Measurements from ENCODE around the gene TNFAIP6. TPM values are rescaled to one million over a fixed set of nuclear protein-coding genes. Genes with fewer than 3 reads are reported as not detected.
"Not testable (repeated sequence)": the region's sequence is repeated elsewhere in the genome, so short reads cannot be mapped to it uniquely, and the experiment has no call there.

The TNFAIP6 gene
- total and polyA plus RNA-seq, 10 of the 15 experiments (the other 5 are each of a cell fraction or from before 2014, with no cell fraction given): 0.68 to 5.7 (median 1.3) TPM

DNA sequence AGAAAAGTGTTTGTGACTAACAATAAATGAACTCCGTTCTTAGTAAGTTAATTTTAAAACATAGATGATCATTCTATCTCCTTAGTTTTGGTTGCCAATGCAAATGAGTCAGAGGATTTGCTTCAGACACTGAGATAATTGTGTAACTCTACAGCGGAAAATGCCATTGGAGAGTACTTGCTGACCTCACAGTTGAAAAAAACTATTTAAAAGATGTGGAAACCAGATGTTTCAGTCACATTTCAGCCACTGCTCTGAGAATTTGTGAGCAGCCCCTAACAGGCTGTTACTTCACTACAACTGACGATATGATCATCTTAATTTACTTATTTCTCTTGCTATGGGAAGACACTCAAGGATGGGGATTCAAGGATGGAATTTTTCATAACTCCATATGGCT, at the start of gene TNFAIP6 (continued):
- TF ChIP-seq, protein P1, sequence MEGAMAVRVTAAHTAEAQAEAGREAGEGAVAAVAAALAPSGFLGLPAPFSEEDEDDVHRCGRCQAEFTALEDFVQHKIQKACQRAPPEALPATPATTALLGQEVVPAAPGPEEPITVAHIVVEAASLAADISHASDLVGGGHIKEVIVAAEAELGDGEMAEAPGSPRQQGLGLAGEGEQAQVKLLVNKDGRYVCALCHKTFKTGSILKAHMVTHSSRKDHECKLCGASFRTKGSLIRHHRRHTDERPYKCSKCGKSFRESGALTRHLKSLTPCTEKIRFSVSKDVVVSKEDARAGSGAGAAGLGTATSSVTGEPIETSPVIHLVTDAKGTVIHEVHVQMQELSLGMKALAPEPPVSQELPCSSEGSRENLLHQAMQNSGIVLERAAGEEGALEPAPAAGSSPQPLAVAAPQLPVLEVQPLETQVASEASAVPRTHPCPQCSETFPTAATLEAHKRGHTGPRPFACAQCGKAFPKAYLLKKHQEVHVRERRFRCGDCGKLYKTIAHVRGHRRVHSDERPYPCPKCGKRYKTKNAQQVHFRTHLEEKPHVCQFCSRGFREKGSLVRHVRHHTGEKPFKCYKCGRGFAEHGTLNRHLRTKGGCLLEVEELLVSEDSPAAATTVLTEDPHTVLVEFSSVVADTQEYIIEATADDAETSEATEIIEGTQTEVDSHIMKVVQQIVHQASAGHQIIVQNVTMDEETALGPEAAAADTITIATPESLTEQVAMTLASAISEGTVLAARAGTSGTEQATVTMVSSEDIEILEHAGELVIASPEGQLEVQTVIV (IDR thresholded peaks at IDR 0.05; ENCODE audit: borderline replicate concordance, partially characterized antibody): no peak
- no peak for TF ChIP-seq ZNF622 (IDR thresholded peaks at IDR 0.05)
- TF ChIP-seq, protein P2, sequence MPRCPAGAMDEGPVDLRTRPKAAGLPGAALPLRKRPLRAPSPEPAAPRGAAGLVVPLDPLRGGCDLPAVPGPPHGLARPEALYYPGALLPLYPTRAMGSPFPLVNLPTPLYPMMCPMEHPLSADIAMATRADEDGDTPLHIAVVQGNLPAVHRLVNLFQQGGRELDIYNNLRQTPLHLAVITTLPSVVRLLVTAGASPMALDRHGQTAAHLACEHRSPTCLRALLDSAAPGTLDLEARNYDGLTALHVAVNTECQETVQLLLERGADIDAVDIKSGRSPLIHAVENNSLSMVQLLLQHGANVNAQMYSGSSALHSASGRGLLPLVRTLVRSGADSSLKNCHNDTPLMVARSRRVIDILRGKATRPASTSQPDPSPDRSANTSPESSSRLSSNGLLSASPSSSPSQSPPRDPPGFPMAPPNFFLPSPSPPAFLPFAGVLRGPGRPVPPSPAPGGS (IDR thresholded peaks at IDR 0.05; ENCODE audit: borderline replicate concordance, insufficient read depth, low read depth, low read length, poor library complexity, severe bottlenecking): no peak
- TF ChIP-seq, protein P3, sequence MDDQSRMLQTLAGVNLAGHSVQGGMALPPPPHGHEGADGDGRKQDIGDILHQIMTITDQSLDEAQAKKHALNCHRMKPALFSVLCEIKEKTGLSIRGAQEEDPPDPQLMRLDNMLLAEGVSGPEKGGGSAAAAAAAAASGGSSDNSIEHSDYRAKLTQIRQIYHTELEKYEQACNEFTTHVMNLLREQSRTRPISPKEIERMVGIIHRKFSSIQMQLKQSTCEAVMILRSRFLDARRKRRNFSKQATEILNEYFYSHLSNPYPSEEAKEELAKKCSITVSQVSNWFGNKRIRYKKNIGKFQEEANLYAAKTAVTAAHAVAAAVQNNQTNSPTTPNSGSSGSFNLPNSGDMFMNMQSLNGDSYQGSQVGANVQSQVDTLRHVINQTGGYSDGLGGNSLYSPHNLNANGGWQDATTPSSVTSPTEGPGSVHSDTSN (IDR thresholded peaks at IDR 0.05; ENCODE audit: insufficient replicate concordance, low read depth, low read length): no peak

DNA sequence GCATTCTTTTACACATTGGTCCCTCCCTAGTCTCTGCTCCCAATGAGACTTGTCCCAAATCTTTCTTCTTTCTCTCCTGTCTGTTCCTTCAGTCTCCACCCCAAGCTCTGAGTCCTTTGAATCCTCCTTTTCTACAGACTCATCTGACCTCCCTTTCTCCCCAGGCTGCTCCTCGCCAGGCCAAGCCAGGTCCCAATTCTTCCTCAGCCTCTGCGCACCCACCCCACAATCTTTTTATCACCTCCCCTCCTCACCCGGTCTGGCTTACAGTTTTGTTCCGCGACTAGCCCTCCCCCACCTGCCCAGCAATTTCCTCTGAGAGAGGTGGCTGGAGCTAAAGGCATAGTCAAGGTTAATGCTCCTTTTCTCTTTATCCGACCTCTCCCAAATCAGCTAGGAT, 47.1 kb upstream of the TNFAIP6 start:
- H3K4me1 ChIP-seq (ENCODE audit: control insufficient read depth, insufficient read depth, low read length); in situ Hi-C loops (cut with MboI); FAIRE-seq; BruUV-seq (replicated peaks); H3K79me2 ChIP-seq (ENCODE audit: control insufficient read depth, insufficient read depth, low read length); RAD21 ChIA-PET (ENCODE audit: unreplicated experiment); H3K4me2 ChIP-seq (ENCODE audit: control insufficient read depth, insufficient read depth); SMC1A ChIA-PET (ENCODE audit: uncharacterized antibody, unreplicated experiment); intact Hi-C loops (cut with micrococcal nuclease; ENCODE audit: unreplicated experiment); H3K4me3 ChIP-seq; H2AFZ ChIP-seq (ENCODE audit: control insufficient read depth, low read depth, low read length); ATAC-seq; POLR2A ChIA-PET; H3K36me3 ChIP-seq (ENCODE audit: control insufficient read depth in 2 of 2, insufficient read depth in 2 of 2, low read length in 1 of 2); H3K27ac ChIP-seq (ENCODE audit: control insufficient read depth, insufficient read depth); H3K27me3 ChIP-seq (replicated peaks in 1 of 2; ENCODE audit: control insufficient read depth in 2 of 2, insufficient read depth in 2 of 2, low read length in 1 of 2); H3K9me3 ChIP-seq (replicated peaks; ENCODE audit: control insufficient read depth, insufficient read depth, low read length); DNase-seq (ENCODE audit: low read depth, low spot score); CTCF ChIA-PET; H3K9ac ChIP-seq (ENCODE audit: control insufficient read depth, insufficient read depth, low read length); H4K20me1 ChIP-seq (ENCODE audit: control insufficient read depth, insufficient read depth): not testable (repeated sequence)
- 84% methylated on average over 6 of the region's 6 CpGs for whole genome bisulfite sequencing (ENCODE audit: insufficient coverage, insufficient replicate concordance, low lambda C conversion rate, missing lambda C conversion rate)

DNA sequence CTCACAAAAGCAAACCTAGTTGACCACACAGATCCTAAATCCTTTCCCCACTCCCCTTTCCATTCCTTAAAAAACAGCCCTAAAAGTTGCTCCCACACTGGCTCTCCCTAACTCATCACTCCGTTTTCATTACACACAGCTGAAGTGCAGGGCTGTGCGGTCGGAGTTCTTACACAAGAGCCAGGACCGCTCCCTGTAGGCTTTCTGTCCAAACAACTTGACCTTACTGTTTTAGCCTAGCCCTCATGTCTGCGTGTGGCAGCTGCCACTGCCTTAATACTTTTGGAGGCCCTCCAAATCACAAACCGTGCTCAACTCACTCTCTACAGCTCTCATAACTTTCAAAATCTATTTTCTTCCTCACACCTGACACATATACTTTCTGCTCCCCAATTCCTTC, 45.0 kb upstream of the TNFAIP6 start:
- SMC1A ChIA-PET (ENCODE audit: uncharacterized antibody, unreplicated experiment): interaction anchor here (1.0 kb wide), 1 partner anchor 551 kb away, joined by 4 read pairs; no protein-coding TSS in a partner anchor

More for the DNA sequence above, 45.0 kb upstream of the TNFAIP6 start:
- RAD21 ChIA-PET (ENCODE audit: unreplicated experiment); CTCF ChIA-PET; DNase-seq (ENCODE audit: low read depth, low spot score); H2AFZ ChIP-seq (ENCODE audit: control insufficient read depth, low read depth, low read length); ATAC-seq; H4K20me1 ChIP-seq (ENCODE audit: control insufficient read depth, insufficient read depth); H3K27ac ChIP-seq (ENCODE audit: control insufficient read depth, insufficient read depth); intact Hi-C loops (cut with micrococcal nuclease; ENCODE audit: unreplicated experiment); H3K36me3 ChIP-seq (ENCODE audit: control insufficient read depth in 2 of 2, insufficient read depth in 2 of 2, low read length in 1 of 2); H3K79me2 ChIP-seq (ENCODE audit: control insufficient read depth, insufficient read depth, low read length); POLR2A ChIA-PET; FAIRE-seq; in situ Hi-C loops (cut with MboI); H3K27me3 ChIP-seq (replicated peaks in 1 of 2; ENCODE audit: control insufficient read depth in 2 of 2, insufficient read depth in 2 of 2, low read length in 1 of 2); H3K4me1 ChIP-seq (ENCODE audit: control insufficient read depth, insufficient read depth, low read length); BruUV-seq (replicated peaks); H3K9me3 ChIP-seq (replicated peaks; ENCODE audit: control insufficient read depth, insufficient read depth, low read length); H3K4me3 ChIP-seq; H3K4me2 ChIP-seq (ENCODE audit: control insufficient read depth, insufficient read depth); H3K9ac ChIP-seq (ENCODE audit: control insufficient read depth, insufficient read depth, low read length): not testable (repeated sequence)
- WGBS (ENCODE audit: insufficient coverage, insufficient replicate concordance, low lambda C conversion rate, missing lambda C conversion rate): 60% methylated on average over 6 of the region's 6 CpGs

All from GM12878 (cell line).